HG03432 (cell line): ENCODE results near the gene OBSCN.

ENCODE experiments used
- ATAC-seq: cut with Tn5 transposase; IDR thresholded peaks from one replicate; pipeline ENCODE4 v1.9.1; 2021; ENCODE audit warnings: mild to moderate bottlenecking, moderate library complexity; ENCODE audit not compliant: unreplicated experiment

Gene OBSCN

GRCh38 chr1:228350831-228351781 lies 143.3 kb downstream of the OBSCN start:
- no peak for ATAC-seq

DNA sequence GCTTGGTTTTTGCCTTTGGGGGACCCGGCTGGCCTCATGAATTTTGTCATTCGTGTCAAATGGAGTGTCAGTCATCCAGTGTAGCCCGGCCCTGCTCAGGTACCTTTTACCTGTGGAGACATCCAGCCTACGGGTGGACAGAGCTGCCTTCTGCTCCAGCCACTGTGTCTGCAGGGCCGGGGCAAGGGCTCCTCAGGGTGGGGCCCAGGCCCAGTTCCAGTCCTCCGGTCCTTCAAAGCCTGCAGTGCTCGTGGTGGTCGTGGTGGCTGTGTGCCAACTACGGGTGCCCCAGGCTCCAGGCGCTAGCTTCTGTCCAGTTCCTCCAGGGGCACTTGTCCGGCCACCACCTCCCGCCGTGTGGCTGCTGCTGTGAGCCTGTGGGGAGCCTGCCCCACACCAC lies 144.0 kb downstream of the OBSCN start:
- no peak for ATAC-seq

DNA sequence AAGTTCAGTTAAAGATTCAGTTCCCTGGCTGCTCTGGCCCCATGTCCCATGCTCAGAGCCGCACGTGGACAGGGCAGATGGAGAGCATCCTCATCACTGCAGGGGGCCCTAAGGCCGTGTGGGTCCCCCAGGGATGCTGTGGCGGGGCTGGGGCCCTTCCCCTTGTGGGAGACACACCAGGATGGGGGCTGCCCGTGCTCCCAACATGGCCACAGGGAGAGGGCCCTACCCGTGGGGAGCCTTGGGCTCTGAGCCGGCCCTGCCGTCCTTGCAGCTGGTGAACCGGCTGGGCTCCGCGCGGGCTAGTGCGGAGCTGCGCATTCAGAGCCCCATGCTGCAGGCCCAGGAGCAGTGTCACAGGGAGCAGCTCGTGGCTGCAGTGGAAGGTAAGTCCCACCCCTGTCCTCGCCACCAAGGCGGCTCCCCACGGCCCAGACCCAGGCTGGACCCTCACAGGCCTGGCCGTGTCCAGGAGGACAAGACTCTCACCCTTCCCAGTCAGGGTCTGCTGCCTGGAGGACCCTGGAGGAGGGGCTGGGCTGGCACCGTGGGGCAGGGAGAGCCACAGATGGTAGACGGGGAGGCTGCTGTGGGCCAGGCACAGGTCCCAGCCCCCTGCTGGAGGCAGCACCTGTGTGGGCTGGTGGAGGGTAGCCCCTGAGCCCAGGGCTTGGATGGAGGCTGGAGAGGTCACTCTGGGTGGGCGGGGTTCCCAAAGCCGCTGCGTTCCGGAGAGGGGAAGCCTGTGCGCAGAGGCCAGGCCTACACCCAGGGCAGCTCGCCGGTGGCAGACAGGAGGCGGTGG lies 145.0 kb downstream of the OBSCN start:
- ATAC-seq, result no peak

DNA sequence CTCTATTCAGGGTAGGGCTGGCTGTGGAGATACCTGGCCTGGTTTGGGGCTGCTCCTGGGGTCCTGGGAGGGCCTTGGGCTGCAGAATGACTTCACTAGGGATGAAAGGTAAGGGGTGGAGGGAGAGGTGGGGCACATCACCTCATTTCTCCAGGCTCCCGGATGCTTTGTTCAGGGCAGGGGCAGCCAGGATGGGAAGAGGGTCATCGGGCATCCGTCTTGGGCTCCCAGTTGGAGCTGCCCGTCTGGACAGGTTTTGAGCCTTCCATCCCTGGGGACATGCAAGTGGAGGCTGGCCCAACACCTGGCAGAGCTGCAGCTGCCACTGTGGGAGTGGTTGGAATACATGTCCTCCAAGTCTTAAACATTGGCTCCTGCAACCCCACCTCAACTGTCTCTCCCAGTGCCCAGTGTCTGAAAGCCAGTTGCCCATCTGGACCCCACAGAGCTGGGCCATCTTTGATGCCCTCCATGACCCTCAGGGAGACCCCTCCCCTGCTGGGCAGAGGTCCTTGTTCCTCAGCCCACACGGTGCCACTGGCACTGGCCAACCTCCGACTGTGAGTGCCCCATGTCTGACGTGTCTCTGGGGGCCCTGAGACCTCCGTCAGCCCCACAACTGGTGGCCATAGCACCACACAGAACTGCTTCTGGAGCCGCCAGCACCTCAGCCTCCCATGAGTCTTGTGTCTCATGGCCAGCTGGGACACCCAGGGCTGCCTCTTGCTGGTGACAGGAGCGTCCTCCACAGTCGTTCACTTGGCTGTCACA lies 145.9 kb downstream of the OBSCN start:
- no peak for ATAC-seq

- ATAC-seq, result no peak
Observed at GRCh38 chr1:228354390-228355320, 146.8 kb downstream of the OBSCN start.

- no peak for ATAC-seq
Observed at GRCh38 chr1:228356897-228357680, 149.2 kb downstream of the OBSCN start.

- ATAC-seq, result no peak
Observed at GRCh38 chr1:228358039-228358763, 150.4 kb downstream of the OBSCN start.

GRCh38 chr1:228358764-228359612 lies 151.1 kb downstream of the OBSCN start:
- ATAC-seq, result no peak

- no peak for ATAC-seq
Observed at GRCh38 chr1:228359613-228360532, 152.0 kb downstream of the OBSCN start.

DNA sequence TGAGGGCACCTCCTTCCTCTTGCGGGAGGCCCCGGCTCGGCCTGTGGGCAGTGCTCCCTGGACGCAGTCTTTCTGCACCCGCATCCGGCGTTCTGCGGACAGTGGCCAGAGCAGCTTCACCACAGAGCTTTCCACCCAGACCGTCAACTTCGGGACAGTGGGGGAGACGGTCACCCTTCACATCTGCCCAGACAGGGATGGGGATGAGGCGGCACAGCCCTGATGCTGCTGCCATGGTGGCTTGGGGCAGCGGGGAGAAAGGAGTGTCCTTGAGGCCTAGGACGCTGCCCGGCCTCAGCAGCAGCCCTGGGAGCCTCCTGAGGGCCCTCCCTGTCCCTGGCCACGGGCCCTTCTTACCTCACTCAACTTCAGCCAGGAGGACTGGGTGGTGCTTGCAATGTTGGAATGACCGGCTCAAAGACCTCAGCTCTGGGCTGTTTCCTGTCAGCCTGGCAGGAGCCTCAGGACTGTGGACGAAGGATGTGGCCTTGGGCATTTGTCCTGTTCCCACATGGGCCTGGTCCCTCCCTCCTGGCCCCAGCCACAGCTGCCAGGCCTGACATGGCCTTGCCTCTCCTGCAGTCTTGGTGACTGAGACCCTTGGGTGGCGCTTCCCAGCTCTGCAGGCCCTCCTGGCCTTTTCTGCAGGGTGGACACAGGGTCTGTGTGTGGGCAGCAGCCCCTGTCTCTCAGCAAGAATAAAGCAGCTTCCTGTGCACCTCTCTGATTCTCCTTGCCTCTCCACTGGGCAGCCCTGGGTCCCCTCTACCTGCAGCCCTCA lies 152.9 kb downstream of the OBSCN start:
- no peak for ATAC-seq

DNA sequence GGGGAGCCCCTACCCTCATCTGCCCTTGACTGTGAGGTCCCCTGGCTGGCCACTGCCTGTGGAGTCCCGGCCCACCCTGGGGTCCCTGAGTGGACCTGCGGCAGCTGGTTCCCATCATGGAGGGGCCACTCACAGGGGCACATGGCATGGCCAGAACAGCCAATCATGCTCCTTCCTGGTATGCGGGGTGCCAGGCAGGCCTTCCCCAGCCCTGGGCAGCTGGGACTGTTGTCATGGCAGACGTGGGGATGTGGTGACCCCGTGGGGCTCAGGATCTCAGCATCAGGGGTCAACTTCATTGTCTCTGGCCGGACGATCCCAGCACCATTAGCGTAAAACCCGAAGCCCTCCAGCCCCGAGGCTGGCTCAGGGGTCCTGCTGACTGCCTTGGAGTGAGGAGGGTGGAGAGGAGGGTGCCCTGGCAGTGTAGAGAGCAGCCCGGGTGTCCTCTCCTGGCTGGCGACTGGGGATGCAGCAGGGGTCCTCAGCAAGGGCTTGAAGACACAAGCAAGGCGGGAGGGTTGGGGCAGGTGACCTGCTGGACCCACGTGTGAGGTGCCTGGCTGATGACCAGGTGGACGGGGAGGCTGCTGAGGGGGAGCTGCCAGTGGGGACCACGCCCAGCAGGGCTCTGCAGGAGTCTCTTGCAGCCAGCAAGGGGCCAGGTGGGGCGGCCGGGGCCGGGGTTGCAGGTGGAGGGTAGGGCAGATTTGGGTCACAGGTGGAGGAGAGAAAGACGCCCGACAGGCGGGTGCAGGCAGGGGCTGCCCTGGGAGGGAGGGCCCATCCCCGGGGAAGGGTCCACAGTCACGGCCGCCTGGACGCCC lies 153.7 kb downstream of the OBSCN start:
- ATAC-seq, result no peak

- ATAC-seq, result no peak
Observed at GRCh38 chr1:228362141-228362883, 154.5 kb downstream of the OBSCN start.

DNA sequence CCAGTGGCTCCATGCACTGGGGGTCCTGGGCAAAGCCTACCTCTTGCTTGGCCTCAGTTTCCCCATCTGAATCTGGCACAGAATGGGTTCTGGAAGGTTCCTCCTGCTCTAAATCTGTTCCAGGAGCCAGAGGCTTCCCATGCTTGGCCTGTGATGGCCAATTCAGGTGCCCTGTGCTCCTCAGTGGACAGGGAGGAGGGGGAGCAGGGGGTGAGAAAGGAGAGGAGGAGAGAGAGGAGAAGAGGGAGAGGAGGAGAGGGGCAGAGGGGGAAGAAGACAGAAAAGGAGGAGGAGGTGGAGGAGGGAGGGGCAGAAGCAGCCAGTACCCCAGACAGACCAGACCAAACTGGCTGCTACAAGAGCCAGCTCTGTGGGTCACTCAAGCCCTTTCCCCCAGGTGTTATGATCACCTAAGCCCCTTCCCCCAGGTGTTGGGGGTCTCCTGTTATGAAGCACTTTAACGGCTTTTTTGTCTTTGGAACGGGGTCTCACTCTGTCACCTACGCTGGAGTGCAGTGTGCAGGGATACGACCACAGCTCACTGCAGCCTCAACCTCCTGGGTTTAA lies 155.1 kb downstream of the OBSCN start:
- no peak for ATAC-seq

GRCh38 chr1:228363686-228364067 lies 155.8 kb downstream of the OBSCN start:
- no peak for ATAC-seq
